AG04449 (cell line): Measurements from ENCODE around the gene NDUFAF8.

ENCODE experiments used
- CTCF ChIA-PET: fragments of 350-600 bp; formaldehyde crosslinking; extraction: SDS; loops from one replicate; lab custom pipeline; 2021; ENCODE audit warnings: antibody characterized with exemption; lab: Yijun Ruan, JAX
- POLR2A ChIA-PET: fragments of 400-600, 350-600 bp; formaldehyde crosslinking; extraction: SDS; loops from one replicate; lab custom pipeline; 2020; ENCODE audit warnings: antibody characterized with exemption, inconsistent platforms; lab: Yijun Ruan, JAX
- DNase-seq: peaks from one replicate; pipeline ENCODE4 v3.0.0-alpha.2; 2010; ENCODE audit warnings: low read depth, low spot score
- H3K4me3 ChIP-seq: 2 replicates; pipeline ENCODE4 v1.5.1; 2011; ENCODE audit warnings: low read depth, mild to moderate bottlenecking, control low read depth, low read length
- TF ChIP-seq, protein P1 (sequence below): IDR thresholded peaks from one replicate; pipeline ENCODE4 v1.5.1; 2011; ENCODE audit warnings: mild to moderate bottlenecking, moderate library complexity, low read length, control low read depth, inconsistent platforms; ENCODE audit not compliant: insufficient read depth; ENCODE audit errors: missing control alignments

Gene NDUFAF8

DNA sequence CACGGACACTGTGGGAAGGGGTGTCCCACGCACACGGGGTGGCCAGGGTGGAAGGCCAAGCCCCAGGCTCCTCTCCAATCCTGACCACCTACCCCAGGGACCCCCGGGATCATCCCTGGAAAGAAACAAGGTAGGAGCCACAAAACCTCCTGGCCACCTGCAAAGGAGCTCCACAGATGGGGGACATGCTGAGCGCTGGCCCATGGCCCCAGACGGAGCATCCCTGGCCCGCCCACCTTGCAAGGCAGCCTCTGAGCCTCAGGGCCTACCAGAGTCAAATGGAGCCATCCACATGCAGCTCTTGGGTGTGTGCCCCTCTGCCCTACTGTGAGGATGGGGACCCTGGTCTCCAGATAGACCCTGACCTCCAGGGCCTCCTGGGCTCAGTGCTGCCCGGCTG is 39.7 kb downstream of the NDUFAF8 start:
- no peak overlapping the region for H3K4me3 ChIP-seq
- CTCF ChIA-PET = interaction anchor here (2.2 to 4.2 kb wide), 2 partner anchors 12 to 25 kb away, joined by 11 to 22 read pairs; no protein-coding TSS in a partner anchor
- POLR2A ChIA-PET = no interaction called here
- TF ChIP-seq, protein P1, sequence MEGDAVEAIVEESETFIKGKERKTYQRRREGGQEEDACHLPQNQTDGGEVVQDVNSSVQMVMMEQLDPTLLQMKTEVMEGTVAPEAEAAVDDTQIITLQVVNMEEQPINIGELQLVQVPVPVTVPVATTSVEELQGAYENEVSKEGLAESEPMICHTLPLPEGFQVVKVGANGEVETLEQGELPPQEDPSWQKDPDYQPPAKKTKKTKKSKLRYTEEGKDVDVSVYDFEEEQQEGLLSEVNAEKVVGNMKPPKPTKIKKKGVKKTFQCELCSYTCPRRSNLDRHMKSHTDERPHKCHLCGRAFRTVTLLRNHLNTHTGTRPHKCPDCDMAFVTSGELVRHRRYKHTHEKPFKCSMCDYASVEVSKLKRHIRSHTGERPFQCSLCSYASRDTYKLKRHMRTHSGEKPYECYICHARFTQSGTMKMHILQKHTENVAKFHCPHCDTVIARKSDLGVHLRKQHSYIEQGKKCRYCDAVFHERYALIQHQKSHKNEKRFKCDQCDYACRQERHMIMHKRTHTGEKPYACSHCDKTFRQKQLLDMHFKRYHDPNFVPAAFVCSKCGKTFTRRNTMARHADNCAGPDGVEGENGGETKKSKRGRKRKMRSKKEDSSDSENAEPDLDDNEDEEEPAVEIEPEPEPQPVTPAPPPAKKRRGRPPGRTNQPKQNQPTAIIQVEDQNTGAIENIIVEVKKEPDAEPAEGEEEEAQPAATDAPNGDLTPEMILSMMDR = no peak
- DNase-seq = no peak

DNA sequence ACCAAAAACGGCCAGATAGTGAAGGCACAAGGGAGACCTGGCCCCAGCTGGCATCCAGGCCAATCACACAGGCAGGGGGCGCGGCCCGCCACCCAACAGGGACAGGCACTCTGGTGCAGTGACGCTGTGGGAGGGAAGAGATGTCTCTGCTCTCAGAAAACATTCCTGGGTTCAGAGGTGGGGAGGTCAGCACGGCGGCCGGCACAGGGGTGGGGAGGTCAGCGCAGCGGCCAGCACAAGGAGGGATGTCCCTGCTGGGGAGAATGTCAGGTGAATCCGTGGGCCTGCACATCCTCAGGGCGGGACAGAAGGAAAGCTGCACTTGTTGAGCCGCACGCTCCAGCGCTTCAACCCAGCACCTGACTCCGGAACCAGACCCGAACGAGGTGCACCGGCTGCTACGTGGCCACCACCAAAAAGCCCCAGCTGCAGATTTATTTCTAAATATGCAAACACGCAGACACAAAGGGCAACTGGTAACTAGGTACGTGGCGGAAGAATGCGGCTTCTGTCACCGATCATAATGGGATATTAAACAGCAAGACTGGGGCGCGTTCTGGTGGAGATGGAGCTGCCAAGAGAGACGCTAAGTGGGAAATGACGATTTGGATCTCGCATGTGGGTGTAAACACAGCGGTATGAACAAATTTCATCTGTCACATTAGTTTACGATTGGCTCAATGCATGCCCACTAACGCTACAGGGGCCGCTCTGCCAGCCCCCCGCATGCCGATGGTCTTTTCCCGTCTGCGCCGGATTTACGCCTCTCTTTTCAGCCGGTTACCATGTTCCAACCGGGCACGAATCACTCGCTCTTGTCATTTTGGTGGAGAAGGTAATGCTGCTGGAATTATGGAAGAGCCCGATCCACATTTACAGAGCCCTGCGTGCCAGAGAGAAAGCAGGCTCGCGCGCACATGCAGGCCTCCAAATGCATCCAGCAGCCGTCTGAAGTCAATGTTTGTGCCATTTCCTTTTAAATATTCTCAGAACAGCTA is 40.5 kb downstream of the NDUFAF8 start:
- ChIA-PET POLR2A (no interaction called here), CTCF (interaction anchor here (2.2 to 4.2 kb wide), 2 partner anchors 12 to 26 kb away, joined by 11 to 22 read pairs; no protein-coding TSS in a partner anchor)
- H3K4me3 ChIP-seq = no peak overlapping the region
- TF ChIP-seq, protein P1 = no peak
- DNase-seq = no peak

DNA sequence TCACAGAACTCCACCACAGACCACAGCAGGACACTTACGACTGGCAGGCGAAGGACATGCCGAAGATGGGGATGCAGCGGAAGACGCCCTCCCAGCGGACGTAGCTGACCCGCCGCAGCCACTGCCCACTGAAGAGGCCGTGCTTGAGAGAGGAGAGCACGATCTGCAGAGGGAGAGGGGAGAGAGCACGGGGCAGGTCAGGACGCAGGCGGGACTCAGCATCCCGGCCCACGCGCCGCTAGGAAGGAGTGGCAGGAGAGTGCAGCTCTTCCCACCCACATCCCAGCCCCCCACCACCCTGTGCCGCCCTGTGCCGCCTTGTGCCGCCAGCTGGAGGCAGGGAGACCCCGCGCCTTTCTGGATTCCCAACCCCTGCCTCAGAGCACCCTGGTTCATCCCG is 41.5 kb downstream of the NDUFAF8 start:
- no peak for DNase-seq
- H3K4me3 ChIP-seq = no peak overlapping the region
- POLR2A ChIA-PET = no interaction called here
- TF ChIP-seq, protein P1 = no peak
- CTCF ChIA-PET = interaction anchor here (4.2 kb wide), 1 partner anchor 11 kb away, joined by 22 read pairs; no protein-coding TSS in a partner anchor

DNA sequence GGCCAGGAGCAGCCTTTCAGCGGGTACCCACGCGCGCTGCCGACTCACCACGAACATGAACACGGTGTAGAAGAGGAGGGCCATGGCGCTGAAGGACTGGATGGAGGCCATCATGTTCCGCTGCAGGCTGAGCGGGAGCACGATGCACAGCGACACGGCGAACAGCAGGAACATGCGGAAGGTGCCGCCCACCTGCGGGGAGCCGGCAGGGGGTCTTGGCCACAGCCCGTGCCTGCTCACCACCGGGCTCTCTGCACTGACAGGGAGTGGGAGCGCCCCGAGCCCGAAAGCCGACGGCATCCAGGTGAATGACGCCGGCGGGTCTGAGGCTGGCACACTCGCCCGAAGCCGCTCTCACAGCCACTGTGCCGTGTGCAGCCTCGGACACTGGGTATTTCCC is 43.0 kb downstream of the NDUFAF8 start:
- no peak for DNase-seq
- ChIA-PET CTCF (interaction anchor here (3.3 to 4.2 kb wide), 2 partner anchors 9 to 11 kb away, joined by 12 to 22 read pairs; no protein-coding TSS in a partner anchor), POLR2A (no interaction called here)
- TF ChIP-seq, protein P1 = no peak
- H3K4me3 ChIP-seq = no peak overlapping the region

DNA sequence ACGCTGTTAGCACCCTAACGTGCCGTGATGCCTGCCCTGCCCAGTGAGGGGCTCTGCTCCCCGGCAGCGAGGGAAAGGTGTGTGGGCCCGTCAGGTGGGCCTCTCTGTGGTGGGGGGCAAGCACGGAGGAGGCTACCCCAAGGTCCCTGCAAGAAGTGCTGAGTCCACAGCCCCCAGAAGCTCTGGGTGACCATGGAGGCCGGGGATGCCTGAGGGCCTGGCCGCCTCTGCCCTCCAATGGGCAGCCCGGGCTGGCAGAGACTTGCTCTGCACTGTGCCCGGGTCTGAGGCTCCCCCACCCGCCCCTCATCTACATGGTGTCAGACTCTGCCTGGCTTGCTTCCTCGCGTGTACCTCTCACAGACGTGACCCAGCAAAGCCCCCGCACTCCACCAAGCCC is 43.8 kb downstream of the NDUFAF8 start:
- CTCF ChIA-PET = interaction anchor here (0.8 to 3.3 kb wide), 2 partner anchors 10 to 28 kb away, joined by 4 to 12 read pairs; no protein-coding TSS in a partner anchor

More for the DNA sequence above, 43.8 kb downstream of the NDUFAF8 start:
- no peak for DNase-seq
- TF ChIP-seq, protein P1 = no peak
- no peak overlapping the region for H3K4me3 ChIP-seq
- POLR2A ChIA-PET = no interaction called here
